Dermis microvascular lymphatic vessel endothelial cell (primary cell): ENCODE results near the gene LEFTY1. TPM values are rescaled to one million over a fixed set of nuclear protein-coding genes. Genes with fewer than 3 reads are reported as not detected.

Experiments
- DNase-seq, 2 donors: peaks; one replicate each; pipeline versions ENCODE4 v3.0.0 to v3.0.0-alpha.2; 2010; ENCODE audit warnings: low read depth in 2 of 2
- total RNA-seq: library from RNA; depleted of rRNA; stranded (reverse); fragments of >200 nt; gene quantifications from 2 replicates; pipeline ENCODE4 v1.2.1, GENCODE V29; 2014

Gene LEFTY1
- total RNA-seq, 1 donor from 2014 or later = not detected

- DNase-seq = no peak
Observed at GRCh38 chr1:225917101-225917500, 28.2 kb upstream of the LEFTY1 start.

DNA sequence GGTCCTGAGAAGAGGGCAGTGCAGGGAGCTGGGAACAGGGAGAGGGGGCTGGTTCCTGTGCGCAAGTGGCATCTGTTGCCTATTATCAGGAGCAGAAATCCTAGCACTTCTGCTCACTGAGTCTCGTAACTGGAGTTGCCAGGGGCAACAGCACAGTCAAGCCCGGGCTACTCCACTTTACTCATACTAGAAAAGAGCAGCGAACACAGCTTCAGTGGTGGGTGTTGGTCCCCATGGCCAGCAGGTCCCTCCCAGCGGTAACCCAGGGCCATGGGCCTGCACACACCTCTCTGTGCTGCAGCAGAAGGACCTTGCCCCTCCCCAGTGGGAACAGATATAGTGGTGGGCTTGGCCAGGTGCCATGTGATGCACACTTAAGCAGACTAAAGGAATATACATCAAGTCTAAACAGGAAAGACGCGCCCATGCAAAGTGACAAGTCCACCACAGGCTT lies 26.6 kb upstream of the LEFTY1 start:
- no peak for DNase-seq

DNA sequence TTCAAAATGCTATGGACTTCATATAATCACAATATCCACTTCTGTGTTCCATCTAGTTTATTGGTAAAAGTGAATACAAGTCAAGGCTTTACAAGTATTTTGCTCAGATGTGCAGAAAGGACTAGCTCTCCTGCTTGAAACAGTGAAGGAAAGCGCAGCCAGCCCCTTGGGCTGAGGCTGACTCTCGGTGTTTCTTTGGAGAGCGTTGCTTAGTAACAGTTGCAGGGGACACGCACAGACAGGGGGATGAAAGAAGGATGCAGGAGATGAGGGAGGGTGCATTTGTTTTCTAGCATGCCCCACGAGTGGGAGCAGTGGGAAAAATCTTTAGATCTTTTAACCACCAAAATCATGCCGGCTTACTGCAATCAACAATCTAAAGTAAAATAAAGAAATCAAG lies 26.0 kb upstream of the LEFTY1 start:
- DNase-seq = no peak

- no peak for DNase-seq
Observed at GRCh38 chr1:225914391-225914790, 25.4 kb upstream of the LEFTY1 start.

- DNase-seq = peak in 1 of 2 donors; percentile 47
Observed at GRCh38 chr1:225911191-225912130, 22.5 kb upstream of the LEFTY1 start.

DNA sequence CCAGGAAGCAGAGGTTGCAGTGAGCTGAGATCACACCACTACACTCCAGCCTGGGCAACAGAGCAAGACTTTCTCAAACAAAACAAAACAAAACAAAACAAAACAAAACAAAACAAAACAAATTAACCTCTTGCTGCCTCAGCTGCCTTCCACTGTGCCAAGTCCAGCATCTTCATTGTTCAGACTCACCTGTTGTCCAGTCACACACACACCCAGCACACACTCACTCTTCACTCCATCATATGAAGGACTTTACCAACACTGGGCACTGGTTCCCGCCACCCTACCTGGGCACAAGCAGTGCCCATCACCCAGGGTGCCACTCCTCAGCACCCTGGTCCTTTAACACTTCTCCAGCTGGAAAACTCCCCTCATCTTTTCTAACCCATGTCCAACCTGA lies 20.5 kb upstream of the LEFTY1 start:
- no peak for DNase-seq

- no peak for DNase-seq
Observed at GRCh38 chr1:225908773-225909172, 19.8 kb upstream of the LEFTY1 start.

DNA sequence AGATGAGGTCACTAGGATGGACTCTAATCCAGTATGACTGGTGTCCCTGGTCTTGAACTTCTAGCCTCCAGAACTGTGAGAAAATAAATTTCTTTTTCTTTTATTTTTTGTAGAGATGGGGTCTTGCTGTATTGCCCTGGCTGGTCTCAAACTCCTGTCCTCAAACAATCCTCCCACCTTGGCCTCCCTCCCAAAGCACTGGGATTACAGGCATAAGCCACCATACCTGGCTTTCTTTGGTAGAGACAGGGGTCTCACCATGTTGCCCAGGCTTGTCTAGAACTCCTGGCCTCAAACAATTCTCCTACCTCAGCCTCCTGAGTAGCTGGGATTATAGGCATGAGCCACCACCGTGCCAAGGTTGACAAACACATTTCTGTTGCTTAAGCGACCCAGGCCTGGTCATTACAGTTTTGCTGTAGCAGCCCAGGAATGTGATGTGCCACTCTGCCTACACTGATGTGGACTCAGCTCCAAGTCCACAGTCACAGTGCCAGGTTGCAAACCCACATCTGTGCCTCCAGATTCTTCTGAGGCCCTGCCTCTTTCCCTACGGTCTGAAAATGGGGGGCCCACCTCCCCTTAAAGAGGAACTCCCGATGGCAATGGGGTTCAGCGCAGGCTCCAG lies 19.2 kb upstream of the LEFTY1 start:
- DNase-seq = no peak

DNA sequence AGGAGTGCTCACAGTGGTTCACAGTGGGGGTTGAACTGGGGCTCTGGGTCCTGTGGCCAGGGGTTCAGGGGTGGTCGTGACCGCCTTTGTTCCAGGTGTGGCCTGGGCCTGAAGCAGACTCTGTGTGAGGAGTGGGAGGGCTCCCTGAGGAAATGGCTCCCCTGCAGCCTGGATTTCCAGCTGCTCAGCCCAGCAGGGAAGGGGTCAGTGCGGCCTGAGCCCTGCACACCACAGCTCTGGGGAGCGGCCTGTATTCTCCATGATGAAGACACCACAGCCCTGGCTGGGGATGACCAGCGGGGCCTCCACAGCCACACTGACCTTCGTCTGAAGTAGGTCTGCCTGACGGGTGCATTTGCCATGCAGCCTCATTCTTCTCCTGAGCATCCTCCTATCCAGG lies 18.4 kb upstream of the LEFTY1 start:
- DNase-seq = no peak

DNA sequence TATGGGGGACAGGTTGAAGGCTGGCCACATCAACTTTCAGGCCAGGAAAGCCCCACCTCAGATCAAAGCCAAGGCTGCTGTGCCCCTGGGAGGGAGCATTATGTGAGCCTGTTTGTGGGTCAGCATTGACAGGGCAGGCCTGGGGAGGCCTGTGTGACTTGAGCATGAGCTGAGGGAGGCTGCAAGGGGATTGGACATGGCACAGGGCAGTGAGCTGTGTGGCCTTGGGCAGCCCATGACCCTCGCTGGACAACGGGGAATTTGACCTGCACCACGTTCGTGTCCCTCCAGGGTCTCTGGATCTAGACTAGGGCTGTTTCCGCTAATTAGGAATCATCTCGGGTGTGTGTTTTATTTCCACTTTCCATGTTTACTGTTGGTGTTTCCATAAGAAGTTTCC lies 17.5 kb upstream of the LEFTY1 start:
- DNase-seq = no peak

DNA sequence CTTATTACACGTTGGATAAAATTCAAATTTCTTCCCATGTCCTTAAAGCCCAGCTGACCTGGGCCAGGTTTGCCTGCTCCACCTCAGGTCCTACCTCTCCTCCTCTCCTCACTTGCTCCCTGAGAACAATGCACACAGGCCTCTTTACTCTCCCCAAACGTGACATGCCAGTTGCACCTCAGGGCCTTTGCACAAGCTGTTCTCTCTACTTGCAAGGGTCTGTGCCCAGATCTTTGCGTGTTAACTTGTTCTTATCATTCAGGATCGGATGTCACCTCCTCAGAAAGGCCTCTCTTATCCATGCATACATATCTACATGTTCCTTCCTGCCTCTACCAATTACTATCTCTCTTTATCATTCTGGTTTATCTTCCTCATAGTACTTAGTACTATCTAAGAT lies 14.7 kb upstream of the LEFTY1 start:
- DNase-seq = no peak

GRCh38 chr1:225899044-225899925 lies 10.3 kb upstream of the LEFTY1 start:
- no peak for DNase-seq

- DNase-seq = no peak
Observed at GRCh38 chr1:225897595-225898514, 8.9 kb upstream of the LEFTY1 start.

DNA sequence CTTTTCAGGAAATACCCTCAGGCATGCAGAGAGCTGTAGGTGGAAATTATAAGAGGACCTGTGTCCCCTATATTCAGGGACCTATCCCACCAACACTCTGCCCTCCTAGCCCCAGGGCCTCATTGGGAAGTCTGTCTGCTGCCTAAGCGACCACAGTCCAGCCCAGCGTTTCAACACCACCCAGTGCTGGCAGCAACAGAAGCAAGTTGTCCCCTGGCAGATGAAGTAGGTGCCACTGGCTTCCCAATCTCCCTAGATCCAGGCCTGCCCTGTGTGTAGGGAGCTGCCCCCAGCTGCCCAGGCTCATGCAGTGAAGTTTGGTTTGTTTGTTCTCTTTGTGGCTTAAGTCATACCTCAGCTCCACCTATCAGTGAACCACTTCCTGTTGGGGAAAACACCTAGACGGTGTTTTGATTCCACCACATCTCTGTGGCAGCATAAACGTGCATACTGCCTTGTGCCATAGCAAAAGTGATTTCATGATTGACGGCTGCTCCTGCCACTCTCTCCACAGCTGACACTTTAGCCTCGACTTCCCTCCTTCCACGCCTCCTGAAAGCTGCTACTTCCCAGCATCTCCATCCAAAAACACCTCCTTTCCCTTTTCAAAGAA lies 8.1 kb upstream of the LEFTY1 start:
- DNase-seq = peak in 1 of 2 donors; percentile 52

DNA sequence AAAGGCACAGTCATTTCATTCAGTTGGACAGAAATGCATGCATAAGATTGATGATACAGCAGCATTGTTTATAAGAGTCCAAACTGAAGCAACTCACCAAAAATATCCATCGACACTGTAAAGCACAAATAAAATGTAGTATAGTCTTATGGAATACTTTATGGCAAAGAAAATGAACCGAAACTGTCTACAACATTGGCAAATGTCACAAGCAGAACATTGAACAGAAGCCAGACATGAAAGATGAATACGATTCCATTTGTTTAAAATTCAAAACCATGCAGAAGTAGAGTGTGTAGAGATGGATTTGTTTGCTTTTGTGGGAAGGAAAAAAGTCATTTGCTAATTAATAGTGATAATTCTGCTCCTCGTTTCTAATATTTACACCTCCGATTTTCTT lies 7.5 kb upstream of the LEFTY1 start:
- DNase-seq = no peak

- no peak for DNase-seq
Observed at GRCh38 chr1:225892307-225892706, 3.4 kb upstream of the LEFTY1 start.

- no peak for DNase-seq
Observed at GRCh38 chr1:225891229-225891972, 2.5 kb upstream of the LEFTY1 start.

GRCh38 chr1:225890346-225891228 lies 1.6 kb upstream of the LEFTY1 start:
- DNase-seq = no peak

DNA sequence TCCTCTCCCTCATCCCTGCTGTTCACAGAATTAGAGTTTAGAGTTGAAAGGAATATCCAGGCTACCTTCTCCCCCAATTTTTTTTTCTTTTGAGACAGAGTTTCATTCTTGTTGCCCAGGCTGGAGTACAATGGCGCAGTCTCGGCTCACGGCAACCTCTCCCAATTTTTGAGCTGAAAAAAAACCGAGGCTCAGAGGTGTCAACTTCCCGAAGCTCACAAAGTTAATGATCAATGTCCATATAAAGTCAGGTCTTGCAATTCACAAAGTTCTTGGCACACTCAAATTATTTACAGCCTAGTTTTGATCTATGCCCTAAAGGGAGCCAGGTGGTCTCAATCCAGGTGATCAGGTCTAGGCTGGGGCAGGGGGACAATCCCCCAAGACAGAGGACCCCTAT lies 797 bp upstream of the LEFTY1 start:
- no peak for DNase-seq
